NCI-H2227 (cell line): ENCODE measurements around the gene PLCH2.

Experiments
- DNase-seq: peaks from one replicate; lab custom pipeline; 2025; ENCODE audit not compliant: unreplicated experiment; lab: John Stamatoyannopoulos, UW

The PLCH2 gene

DNA sequence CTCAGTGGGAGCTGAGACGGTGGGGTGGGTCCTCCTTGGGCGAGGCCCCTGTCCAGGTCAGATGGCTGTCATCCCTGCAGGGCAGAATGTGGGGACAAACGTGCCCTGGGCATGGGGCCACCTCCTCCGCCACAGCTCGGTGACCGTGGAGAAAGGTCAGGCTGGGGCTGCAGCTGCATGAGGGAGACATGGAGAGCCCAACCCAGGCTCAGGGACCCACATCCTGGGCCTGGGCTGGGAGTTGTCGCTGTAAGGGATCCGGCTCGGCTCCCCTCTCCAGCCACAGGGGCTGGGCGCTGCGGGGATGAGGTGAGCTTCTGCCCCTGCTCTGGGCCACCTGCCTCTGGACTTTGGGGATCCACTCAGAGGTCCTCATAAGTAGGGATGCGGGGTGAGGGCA is 518 bp upstream of the PLCH2 start:
- DNase-seq: no peak

GRCh38 chr1:2477309-2477708 is 1.2 kb downstream of the PLCH2 start:
- no peak for DNase-seq

DNA sequence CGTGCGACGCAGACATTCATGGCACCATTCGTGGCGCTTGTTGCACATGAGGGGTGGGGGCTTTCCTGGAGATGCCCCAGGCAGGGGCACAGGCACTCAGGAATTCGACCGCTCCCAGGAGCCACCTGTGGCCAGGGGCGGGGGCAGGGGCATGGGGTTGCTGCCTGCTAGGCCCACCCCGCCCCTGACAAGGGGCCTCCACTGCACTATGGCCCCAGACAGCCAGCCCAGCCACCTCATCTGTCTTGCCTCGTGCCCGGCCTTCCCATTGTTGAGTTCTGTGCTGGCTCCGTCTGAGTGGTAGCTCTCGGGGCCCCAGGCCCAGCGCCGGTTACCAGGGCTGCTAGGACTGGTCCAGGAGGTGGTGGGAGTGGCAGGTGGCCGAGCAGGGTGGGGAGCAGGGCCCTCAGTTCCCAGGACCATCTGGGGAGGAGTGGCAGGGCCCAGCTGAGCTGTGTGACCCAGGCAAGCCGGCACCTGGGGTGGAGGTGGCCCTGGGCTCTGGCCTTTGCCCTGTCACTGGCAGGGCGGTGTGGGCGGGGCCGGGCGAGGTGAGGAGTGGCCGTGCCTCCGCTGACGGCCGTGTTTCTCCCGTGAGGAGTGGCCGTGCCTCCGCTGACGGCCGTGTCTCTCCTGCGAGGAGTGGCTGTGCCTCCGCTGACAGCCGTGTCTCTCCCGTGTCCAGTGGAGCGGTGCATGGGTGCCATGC is 1.9 kb downstream of the PLCH2 start:
- no peak for DNase-seq

DNA sequence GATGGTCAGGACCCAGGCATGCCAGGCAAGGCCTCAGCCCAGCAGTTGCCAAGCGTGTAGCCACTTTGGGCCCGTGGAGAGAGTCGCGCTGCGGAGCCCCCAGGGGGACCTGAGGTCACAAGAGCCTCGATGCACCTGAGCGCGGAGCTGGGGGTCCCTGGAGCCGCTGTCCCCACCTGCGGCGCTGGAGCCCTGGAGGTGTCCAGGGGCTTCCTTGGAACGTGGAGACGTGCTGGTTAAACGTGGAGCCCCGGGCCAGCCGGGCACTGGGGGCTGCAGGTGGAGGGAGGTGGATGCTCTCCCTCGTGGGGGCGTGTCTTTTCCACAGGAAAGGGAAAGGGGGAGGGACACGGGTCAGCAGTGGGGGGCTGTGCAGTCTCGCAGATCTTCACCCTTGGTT is 3.1 kb downstream of the PLCH2 start:
- no peak for DNase-seq

- no peak for DNase-seq
Measured at GRCh38 chr1:2479618-2480017, 3.5 kb downstream of the PLCH2 start.

GRCh38 chr1:2480236-2480985 is 4.3 kb downstream of the PLCH2 start:
- peak; percentile 68 for DNase-seq

DNA sequence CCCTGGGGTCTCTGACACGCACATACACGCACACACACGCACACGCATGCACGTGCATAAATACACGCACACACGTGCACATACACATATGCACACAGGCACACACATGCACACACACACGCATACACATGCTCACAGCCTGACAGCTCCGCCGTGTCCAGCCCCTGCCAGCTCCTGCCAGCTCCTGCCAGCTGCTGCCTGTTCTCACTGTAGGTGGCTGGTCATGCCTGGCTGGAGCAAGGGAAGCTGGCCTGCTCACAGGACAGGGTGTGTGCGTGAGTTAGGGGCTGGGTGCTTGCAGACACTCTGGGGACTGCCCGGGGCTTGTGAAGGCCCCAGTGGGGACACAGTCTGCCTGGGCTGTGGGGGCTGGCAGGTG is 4.9 kb downstream of the PLCH2 start:
- peak; percentile 68 for DNase-seq

DNA sequence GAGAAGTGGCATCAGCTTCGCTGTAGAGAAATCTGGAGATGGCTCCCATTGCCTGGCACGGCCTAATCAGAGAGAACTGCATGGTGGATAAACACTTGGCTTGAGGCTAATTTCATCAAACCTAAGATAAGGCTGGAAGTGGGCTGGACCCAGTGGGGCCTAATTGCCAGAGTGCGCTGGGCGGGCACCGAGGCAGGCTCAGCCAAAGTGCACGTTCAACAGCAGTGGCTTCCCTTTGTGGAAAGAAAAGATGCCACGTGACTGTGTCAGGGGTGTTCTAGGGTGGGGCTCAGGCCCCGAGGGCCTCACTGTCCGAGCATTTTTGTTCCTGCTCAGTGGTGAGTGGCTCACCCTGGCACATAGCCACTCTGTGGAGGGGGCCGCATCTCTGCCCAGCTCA is 5.8 kb downstream of the PLCH2 start:
- DNase-seq: no peak

- DNase-seq: no peak
Measured at GRCh38 chr1:2482588-2482987, 6.5 kb downstream of the PLCH2 start.

- no peak for DNase-seq
Measured at GRCh38 chr1:2483026-2483425, 6.9 kb downstream of the PLCH2 start.

- DNase-seq: no peak
Measured at GRCh38 chr1:2483970-2484369, 7.9 kb downstream of the PLCH2 start.

- DNase-seq: no peak
Measured at GRCh38 chr1:2486041-2486440, 10.0 kb downstream of the PLCH2 start.

DNA sequence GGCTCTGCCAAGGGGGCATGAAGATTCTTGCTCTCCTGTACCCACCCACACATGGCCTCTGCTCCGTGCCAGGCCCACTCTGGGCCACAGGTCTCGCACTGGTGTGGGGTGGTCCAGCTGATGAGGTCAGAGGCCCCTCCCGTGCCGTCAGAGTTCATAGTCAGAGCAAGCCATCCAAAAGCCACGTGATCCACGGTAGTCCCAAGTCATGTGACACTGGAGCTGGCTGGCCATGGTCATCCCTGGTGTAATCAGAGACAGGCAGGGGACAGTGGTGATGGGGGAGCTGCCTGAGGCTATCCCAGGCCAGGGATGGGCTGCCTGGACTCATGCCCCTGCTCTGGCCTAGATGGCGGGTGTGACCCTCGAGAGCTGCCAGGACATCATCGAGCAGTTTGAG is 10.5 kb downstream of the PLCH2 start:
- no peak for DNase-seq

DNA sequence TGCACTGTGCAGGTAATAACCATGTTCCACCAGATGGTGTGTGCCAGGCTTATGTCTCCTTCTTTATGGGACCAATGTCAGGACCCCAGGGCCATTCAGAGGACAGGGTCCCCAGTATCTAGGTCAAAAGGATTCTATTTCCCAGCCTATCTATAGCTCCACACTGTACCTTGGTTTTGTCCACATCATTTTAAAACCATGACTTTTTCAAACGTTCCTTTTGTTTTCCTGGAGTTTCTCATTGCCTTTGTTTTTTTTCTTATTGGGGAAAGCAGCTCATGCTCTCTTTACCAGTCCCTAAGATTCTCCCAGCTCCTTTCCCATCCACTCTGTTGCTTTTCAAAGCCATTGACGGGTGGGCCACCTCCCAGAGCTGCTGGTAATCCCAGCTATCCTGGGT is 12.6 kb downstream of the PLCH2 start:
- DNase-seq: no peak

DNA sequence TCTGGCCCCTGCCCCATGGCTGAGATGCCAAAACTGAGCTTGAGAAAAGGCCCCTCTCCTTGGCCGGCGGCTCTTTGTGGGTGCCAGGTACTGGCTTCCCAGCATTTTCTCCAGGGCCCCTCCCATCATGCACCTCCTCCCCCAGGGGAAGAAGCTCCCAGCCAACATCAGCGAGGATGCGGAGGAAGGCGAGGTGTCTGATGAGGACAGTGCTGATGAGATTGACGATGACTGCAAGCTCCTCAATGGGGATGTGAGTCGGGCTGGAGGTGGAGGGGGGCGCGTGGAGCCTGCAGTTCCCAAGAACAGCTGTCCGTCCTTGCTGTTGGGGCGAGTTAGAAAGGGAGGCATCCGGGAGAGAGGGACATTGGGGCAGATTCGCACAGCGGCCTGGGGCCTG is 13.5 kb downstream of the PLCH2 start:
- DNase-seq: no peak

DNA sequence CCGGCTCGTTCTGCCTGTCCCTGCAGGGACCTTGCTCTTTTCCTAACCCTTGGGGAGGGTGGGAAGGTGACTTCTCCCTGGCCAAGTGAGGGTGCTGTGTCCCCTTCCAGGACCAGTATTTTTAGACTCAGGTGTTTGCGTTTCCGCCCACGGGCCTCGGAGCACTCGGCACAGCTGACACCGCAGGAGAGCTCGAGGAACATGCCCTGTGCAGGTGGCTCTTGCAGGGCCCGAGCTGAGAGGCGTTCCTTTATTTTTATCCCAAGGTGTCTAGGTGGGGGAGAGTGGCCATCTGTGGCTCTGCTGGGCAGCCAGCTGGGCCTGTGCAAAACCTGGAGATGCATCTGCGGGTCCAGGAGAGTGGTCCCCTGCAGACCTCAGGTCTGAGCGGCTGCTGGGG is 16.0 kb downstream of the PLCH2 start:
- no peak for DNase-seq

GRCh38 chr1:2493218-2493617 is 17.1 kb downstream of the PLCH2 start:
- DNase-seq: no peak

- DNase-seq: no peak
Measured at GRCh38 chr1:2493691-2494322, 17.7 kb downstream of the PLCH2 start.

DNA sequence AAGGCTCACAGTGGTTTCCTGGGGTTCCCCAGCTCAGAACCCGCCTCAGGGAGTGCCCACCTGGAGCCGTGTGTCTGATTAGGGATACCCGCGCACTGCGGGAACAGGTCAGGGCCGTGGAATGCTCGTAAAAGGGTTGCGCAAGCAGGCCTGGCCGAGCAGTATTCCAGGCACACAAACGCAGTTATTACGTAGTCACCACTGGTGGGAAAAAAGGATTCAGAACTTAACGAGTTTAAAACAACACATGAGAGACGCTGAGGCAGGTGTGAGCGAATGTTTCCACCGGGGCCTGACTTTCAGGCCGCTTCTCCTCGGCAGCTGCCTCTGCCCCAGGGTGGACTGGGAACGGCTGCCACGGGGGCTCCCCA is 18.2 kb downstream of the PLCH2 start:
- no peak for DNase-seq

GRCh38 chr1:2495026-2495425 is 18.9 kb downstream of the PLCH2 start:
- no peak for DNase-seq

DNA sequence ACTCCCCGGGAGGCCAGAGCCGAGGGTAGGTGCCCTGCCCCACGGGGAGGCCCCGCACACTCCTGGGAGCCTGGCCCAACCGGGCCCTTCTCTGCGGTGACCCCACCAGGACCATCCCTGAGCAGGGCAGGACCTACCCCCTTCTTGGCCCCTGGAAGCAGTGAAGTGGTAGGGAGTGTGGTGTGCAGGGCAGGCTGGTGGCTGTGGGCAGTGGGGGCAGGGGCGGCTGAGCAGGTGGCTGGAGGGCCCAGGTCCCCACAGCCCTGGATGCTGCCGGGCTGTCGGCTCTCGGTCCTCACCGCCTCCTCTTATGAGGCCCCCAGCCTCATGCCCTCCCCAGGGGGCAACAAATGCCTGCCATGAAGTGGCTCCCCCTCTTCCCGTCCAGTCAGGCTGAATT is 19.5 kb downstream of the PLCH2 start:
- no peak for DNase-seq

DNA sequence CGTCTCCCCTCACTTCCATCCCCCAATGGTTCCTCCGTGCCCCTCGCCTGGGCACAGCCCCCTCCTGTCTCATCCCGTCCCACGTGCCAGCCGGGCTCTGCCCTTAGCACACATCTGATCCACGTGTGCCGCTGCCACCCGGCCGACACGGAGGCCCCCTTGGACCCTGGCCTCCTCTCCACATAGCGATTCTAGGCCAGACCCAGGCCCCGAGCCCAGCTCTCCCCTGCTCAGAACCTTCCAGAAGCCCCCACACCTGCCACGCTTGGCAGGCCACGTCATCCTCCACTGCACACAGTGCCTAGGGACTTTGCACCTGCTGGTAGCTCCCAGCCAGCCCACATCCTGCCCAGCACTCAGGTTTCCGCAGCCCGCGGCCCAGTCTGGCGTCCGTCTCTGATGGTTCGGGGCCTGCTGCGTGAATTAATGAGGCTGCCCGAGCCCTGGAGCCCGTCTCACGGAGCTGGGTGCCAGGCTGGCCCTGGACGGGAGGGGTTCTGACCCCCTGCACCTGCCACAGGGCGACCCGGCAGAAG is 20.1 kb downstream of the PLCH2 start:
- no peak for DNase-seq
